NCI-H187 (cell line): ENCODE data around the gene ARHGAP1.

Experiments used
- DNase-seq, 2 experiments: peaks; one replicate each; lab custom pipeline; 2025; lab: John Stamatoyannopoulos, UW

The ARHGAP1 gene

DNA sequence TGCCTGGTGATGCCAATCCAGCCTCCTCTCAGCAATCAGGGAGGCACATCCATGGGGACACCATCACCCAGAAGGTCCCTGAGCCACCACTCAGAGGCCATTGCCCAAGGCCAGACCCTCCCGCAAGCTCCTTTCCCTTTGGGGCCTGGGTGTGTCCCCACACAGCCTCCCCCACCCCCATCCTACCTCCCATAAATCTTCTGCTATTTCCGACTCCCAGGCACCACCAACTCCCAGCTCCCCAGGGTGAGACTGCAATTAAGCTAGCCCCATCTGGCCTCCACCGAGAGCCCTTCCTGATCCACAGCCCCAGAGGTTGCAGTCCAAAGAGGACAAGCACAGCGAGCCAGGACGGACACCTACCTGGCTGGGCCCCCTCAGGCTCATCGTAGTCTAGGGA, 6.3 kb downstream of the ARHGAP1 start:
- no peak for DNase-seq

DNA sequence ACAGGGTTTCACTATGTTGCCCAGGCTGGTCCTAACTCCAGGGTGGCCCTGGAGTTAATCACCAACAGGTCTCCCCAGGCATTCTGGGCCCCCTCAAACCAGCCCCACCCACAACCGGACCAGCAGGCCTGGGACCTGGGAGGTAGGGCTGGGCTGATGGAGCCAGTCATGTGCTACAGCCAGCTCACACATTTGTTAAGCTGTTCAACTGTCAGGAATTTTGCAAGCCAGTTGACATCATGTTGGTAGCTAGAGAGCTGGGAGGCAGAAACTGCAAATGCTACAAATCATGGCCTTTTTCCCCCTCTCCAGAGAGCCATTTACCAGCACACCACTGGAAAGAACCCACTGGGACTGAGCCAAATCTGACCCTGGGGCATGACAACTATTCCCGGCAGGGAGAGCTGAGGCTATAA, 6.8 kb downstream of the ARHGAP1 start:
- DNase-seq: no peak

- no peak for DNase-seq
Observed at GRCh38 chr11:46692450-46692849, 8.0 kb downstream of the ARHGAP1 start.

DNA sequence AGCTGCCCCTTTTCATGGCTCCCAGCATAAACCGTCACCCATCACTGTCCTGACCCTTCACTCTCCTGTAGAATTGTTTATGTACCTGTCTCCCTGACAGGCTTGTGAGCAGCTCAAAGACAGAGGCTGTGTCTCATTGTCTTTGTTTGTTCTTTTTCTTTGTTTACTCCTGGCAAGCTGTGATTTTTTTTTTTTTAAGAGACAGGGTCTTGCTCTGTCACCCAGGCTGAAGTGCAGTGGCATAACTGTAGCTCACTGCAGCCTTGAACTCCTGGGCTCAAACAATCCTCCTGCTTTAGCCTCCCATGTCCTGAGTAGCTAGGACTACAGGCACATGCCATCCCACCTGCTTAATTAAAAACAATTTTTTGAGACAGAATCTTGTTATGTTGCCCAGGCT, 9.7 kb downstream of the ARHGAP1 start:
- no peak for DNase-seq

DNA sequence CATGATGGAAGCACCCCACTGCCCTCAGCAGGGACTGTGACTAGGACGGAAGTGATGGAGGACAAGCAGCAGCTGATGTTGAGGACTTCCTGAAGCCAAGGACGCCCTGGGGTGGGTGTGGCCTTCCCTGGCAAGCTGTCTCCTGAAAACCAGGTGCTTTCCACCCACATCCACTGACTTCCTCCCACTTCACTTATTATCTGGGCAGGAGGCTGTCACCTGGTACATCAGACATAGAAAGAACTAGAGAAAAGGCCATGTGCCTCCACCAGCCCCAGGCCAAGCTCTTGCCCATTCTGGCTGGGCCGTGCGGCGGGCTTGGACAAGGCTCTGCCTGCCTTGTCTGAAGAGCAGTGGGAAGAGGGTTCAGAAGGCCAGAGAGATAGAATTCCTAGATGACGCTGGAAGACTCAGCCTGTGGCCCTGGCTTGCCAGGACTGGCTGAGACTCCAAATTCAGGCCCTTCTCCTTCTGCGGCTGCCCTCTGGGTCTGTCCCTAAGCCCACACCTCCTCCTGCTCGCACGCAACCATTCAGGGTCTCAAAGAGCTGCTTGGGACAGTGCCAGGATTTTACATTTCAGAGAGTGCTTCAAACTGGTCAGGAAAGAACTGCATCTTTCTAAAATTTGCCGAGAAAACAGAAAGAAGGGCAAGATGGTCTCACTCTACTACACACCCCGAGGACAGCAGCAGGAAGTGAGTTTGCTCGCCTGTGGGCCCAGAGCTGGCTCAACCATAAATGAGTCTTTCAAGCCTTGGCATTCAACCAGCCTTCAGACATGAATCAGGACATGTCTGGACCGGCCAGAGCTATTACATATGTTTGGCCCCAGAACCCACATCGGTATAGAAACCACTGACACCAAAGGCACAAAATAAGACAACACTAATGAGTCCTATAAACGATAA, 13.3 kb downstream of the ARHGAP1 start:
- DNase-seq: no peak

DNA sequence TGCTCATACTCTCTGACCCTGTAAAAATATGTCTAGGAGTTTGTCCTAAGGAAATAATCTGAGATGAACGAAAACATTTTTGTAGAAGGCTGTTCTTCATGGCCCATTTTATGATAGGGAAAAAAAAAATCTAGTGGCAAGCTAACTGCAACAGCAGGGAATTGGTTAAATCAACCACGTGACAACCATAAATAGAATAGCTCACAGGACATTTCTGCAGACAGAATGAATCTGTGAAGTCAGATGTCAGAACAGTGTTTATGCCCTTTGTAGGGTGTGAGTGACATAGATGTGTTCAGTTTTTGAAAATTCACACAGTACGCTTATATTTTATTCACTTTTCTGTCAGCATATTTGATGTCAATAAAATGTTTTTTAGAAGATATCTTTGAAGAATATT, 16.1 kb downstream of the ARHGAP1 start:
- DNase-seq: no peak

GRCh38 chr11:46682773-46683752, 17.4 kb downstream of the ARHGAP1 start:
- no peak for DNase-seq

- DNase-seq: no peak
Observed at GRCh38 chr11:46681814-46682213, 18.6 kb downstream of the ARHGAP1 start.

GRCh38 chr11:46680815-46681214, 19.6 kb downstream of the ARHGAP1 start:
- DNase-seq: no peak

DNA sequence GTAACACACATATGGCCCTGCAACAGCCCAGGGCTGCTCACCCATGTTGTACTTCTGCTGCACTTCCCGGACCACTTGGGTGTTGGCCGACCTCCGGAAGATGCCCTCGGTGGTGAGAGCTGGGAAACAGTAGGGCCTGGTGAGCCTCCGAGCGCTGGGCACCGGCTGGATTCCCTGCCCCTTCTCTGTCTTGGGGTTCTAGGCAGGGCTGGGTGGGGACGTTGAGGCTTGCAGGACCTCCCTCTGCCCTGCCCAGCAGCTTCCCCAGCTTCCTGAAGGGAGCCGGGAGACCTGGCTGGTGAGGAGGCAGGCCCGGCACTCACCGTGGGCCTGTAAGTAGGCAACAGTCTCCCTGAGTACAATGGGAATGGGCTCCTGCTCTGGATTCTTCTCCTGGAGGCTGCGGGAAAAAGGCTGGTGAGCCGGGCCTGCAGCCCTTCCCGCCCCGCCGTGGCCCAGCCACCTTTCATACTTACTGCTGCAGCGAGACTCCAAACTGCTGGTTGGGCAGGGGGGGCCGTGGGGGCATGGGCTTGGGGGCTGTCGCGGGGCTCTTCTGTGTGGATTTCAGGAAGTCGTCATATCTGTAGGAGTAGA, 20.2 kb downstream of the ARHGAP1 start:
- DNase-seq: no peak

- DNase-seq: no peak
Observed at GRCh38 chr11:46679241-46680163, 20.9 kb downstream of the ARHGAP1 start.

DNA sequence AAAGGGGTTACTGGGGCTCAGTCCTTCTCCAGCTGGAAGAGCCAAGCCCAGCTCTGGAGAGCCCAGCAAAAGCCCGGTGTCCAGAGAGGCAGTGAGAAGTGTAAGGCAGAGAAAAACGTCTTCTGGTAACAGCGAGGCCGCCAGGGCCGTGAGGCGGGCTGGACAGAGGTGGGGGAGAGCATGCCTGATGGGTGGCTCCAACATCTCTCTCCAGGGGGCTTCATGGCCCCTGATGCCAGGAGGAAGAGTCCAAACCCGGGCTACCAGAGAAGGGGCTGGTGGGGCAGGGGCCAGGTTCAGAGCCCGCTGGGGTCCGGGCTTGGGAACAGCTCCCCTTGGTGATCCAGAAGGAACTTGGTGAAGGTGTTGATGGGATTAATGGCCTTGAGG, 21.7 kb downstream of the ARHGAP1 start:
- DNase-seq: no peak

- DNase-seq: no peak
Observed at GRCh38 chr11:46677991-46678740, 22.3 kb downstream of the ARHGAP1 start.

DNA sequence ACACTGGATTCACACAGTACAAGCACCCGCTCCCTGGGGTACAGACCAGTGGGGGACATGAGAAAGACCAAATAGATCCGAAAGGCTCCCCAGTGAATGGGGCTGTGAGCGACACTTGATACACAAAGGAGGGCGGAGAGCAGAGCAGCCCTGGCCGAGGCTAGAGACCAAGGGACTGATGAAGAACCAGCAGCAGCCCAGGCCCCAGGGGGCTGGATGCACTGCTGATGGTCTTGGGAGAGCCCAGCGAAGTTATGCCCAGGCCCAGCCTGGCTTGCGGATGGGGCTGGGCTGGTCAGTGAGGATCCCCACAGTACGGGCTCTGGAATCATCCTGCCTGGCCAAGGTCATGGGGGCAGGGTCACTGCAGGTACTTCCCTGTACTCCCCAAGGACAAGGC, 23.2 kb downstream of the ARHGAP1 start:
- DNase-seq: no peak

DNA sequence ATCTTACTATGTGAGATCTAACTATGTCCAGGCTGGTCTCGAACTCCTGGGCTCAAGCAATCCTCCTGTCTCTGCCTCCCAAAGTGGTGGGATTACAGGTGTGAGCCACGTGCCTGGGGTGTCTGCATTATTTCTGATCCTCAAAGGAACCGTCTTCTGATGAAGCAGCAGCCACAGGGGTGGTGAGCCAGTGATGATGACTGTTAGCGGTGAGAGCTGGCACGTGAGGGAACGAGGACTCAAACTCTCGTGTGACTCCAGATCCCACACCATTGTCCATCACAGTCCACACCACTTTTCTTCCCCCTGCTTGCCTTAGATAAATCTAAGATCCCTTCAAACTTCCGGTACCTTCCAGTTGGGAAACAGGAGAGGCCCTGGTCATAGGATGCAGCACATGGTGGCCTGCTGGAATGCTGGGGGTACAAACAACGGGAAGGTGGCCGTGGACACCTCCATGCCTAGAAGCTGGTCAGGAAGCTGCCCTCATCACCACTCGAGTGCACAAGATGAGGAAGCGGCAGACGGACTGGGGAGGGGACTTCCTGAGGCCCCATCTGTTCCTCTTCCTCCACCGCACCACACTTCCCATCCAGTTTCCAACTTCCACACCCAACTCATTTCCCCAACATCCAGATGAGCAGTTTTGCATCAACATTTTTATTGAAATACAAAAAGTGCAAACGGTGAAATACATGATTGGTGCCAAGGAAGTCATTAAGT, 23.8 kb downstream of the ARHGAP1 start:
- DNase-seq: no peak

GRCh38 chr11:46675949-46676348, 24.5 kb downstream of the ARHGAP1 start:
- no peak for DNase-seq

GRCh38 chr11:46675288-46675851, 25.0 kb downstream of the ARHGAP1 start:
- no peak for DNase-seq

DNA sequence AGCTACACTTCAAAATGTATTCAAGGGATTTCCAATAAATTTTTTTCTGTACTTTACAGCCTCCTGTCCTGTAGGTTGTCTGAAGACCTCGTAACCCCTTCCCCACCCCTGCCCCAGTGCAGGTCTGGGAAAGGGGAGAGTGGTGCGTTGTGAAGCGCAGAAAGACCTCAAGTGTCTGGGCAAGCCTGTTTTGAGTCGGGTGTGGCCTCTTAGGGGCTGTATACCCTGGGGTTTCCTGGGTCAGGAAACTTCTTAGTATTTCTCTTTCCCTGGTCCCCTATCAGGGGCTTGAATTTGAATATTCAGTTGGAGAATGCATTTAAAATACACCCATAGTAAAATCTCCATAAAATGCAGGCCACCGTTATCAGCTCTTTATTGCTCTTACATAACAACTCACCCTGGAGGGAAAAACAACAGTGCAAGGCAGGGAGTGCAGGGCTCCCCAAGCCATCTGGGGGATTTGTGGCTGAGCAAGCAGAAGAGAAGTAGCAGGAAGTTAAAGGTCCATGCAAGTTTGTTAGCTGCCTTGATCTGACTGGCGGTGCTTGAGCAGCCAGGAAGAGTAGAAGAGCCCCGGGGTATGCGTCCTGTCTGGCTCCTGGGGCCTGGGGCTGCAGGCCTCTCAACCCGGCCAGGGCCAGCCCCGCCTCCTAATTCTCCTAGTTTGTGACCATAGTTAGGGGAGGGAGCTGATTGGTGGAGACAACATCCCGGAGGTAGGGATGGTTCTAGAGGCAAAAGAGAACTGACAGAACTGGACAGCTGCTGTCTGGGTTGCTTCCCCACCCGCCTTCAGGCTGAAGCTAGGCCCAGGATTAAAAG, 25.7 kb downstream of the ARHGAP1 start:
- DNase-seq: no peak
